GM19324 (cell line): ENCODE data around the gene PTX4.
A peak's percentile ranks its signal among the peaks of the same experiment; 100 is the strongest.

Source experiments
- ATAC-seq: cut with Tn5 transposase; IDR thresholded peaks from one replicate; pipeline ENCODE4 v1.9.1; 2021; ENCODE audit warnings: mild to moderate bottlenecking, moderate library complexity; ENCODE audit not compliant: unreplicated experiment, low FRiP score

The PTX4 gene

DNA sequence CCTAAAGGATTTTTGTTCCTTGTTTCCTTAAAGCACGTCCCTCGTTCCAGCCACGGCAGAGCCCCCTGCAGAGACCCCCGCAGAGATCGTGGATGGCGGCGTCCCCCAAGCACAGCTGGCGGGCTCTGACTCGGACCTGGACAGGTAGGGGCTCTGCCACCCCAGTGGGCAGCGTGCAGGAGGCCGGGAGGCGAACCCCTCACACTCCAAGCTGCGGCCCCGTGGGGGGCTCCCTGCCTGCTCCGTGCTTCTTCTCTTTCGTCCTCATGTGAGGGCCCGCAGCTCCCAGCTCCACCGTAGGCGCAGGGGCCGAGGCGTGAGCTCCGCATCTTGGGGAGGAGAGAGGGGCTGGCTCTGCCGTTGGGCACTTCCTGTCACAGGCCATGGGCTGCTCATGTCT lies 12.9 kb upstream of the PTX4 start:
- ATAC-seq: no peak

DNA sequence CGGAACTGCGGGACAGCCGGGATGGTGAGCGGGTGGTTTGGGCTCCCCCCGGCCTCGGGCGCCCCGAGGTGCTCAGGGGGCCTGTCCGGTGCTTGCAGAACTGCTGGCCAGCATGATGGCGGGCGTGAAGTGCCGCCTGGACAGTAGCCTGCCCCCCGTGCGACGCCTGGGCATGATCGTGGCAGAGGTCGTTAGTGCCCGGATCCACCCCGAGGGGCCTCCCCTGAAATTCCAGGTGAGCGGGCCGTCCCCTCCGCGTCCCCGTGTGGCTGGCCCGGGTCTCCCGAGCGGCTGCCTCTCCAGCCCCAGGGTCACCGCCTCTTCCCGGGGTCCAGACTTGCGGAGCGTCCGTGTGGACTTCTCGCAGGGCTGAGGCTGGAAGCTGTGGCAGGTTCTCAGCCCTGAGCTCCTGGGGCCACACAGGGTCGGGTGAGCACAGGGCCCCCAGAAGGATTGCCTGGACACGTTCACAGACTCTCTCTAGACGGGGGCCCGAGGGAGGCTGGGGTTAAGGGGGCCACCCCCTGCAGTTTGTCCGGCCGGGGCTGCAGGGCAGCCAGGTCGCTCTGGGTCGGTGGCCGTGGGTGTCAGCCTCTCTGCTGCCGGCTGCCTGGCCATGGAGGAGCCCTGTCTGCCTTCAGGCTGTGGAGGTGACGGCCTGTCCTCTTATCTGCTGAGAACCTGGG lies 11.9 kb upstream of the PTX4 start:
- ATAC-seq: no peak

DNA sequence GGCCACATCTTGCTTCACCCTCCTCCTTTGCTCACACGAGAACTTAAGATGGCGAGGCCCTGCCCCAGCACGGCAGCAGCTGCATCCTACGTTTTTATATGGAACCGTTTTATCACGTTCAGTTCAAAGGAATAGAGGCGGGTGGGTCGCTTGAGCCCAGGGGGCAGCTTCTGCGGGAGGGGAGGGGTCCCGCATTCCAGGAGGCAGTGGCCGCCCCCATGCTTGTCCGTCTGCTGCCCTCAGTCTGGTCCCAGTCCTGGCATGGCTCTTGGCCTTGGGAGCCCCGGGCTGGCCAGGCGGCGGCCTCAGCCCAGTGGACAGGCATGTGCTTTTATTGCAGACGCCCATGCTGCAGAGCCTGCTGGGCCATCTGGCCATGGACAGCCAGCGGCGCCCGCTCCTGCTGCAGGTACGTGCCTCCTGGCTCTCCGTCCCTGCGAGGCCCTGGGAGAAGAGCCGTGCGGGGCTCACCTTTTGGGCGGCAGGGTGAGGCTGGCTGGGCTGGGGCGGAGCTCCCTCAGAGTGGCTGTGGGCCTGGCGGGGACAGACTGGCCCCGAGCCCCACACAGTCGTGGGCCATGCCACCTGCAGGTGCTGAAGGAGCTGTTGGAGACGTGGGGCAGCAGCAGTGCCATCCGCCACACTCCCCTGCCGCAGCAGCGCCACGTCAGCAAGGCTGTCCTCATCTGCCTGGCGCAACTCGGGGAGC lies 11.2 kb upstream of the PTX4 start:
- no peak for ATAC-seq

DNA sequence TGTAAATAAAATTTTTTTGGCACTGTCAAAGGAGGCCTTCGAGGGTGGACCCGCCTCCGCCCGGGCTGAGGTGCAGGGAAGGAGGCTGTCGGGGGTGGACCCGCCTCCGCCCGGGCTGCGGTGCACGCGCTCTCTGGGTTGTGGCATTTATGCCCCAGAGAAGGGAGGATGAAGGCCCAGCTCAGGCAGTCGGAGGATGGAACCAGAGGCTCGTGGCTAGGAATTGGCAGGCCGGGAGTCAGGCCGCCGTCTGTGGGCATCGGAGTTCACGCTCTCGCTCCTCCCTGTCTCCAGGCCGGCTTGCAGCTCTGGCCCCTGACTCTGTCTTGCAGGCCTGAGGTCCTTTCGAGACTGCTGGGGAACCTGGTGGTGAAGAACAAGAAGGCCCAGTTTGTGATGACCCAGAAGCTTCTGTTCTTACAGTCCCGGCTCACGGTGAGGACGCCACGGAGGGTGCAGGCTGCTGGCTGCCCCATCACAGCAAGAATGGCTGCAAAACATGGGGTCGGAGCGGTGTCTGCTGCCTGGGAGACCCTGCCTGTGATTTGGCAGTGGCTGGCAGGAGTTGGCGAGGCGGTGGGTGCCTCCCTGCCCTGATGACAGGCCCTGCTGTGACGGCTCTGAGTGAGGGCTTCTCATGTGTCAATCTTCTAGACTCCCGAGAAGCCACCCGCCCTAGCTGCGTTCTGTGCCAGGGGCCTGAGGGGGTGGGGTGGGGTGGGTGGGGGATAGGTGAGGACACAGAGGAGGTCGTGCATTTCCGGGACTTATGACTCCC lies 10.3 kb upstream of the PTX4 start:
- ATAC-seq: no peak

DNA sequence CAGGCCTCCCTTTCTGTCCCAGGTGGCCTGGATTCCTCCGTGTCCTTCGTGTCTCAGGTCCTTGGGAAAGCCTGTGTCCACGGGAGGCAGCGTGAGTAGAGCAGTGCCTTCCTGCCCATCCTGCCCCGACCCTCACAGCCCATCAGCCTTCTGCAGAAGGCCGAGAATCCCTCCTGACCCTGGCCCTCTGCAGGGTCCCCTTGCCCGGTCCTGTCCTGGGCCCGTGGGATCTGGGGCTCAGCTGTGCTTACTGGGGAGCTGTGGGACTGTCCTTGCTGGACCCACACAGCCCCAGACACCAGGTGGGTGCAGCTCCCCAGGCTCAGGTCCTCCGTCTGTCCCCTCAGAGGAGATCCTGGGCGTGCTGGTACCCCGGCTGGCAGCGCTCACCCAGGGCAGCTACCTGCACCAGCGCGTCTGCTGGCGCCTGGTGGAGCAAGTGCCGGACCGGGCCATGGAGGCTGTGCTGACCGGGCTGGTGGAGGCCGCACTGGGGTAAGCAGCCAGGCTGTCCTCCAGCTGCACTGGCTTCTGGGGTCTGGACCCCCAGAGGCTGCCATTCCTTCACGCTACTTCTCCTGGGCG lies 8.4 kb upstream of the PTX4 start:
- no peak for ATAC-seq

DNA sequence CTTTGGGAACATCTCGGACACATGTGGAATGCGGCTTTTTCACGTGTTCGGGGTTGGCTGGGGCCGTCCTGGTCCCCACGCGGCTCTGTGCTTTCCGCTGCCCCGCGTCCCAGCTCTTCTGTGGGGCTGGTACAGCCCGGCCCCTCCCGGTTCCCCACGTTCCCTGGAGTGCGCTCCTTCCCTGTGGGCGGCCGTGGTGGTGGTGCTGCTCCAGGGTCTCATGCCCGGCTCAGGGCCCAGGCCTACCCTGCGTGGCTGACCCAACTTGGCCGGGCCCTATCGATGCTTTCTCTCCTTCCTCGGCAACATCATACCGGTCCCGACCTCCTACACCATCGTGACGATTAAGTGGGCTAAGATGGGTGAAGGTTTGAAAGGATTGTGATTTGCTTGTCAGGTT lies 7.7 kb upstream of the PTX4 start:
- no peak for ATAC-seq

DNA sequence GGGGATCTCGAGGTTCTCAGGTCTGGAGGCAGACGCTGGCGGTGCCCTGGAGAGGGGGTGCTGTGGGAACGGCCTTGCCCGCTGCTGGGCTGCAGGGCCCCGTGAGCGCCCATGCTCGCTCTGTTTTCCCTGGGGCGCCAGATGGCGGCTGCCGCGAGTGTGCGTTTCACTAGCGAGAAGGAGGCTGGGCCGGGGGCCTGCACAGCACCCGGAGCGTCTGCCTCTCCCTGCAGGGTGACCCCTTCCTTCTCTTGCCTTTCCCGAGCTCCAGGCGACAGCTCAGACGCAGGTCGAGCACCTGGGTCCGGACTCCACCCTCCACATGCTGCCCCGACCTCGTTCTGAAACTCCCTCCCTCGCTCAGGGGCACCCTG lies 7.1 kb upstream of the PTX4 start:
- ATAC-seq: no peak

DNA sequence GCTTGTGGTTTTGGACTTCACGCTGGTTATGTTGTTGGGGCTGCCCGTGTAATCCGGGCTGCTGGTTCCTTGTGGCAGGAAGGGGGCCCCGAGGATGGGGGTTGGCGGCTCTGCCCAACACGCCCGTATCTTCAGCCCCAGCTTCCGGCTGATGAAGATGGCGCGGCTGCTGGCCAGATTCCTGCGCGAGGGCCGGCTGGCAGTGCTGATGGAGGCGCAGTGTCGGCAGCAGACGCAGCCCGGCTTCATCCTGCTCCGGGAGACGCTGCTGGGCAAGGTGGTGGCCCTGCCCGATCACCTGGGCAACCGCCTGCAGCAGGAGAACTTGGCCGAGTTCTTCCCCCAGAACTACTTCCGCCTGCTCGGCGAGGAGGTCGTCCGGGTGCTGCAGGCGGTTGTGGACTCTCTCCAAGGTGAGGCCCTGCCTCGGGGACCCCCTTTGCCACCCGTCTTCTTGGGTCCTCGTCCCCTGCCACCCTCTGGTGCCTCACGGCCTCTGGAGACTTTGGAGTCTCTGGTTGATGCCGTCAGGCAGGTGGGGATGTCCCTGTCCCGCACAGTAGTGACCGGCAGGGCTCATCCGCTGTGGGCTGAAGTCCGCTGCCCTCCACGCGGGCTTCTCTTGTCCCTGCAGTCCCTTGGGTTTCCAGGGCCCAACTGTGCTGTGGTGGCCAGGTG lies 6.6 kb upstream of the PTX4 start:
- no peak for ATAC-seq

DNA sequence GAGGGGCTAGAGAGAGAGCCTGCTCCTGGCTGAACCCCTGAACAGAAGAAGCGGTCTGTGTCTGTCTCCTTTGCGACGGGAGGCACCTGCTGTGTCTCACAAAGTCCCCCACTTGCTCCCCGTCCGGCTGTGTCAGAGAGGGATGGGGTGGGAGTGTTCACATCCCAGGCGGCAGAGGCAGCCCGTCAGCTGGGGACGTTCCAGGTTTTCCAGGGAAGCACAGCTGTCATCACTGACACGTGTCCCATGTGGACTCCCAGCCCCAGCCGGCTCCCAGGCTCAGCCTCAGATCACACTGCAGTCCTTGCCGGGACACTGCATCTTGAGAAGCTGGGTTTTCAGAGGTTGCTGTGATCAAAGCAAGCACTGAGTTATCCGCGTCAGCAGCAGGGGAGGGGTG lies 6.0 kb upstream of the PTX4 start:
- ATAC-seq: no peak

DNA sequence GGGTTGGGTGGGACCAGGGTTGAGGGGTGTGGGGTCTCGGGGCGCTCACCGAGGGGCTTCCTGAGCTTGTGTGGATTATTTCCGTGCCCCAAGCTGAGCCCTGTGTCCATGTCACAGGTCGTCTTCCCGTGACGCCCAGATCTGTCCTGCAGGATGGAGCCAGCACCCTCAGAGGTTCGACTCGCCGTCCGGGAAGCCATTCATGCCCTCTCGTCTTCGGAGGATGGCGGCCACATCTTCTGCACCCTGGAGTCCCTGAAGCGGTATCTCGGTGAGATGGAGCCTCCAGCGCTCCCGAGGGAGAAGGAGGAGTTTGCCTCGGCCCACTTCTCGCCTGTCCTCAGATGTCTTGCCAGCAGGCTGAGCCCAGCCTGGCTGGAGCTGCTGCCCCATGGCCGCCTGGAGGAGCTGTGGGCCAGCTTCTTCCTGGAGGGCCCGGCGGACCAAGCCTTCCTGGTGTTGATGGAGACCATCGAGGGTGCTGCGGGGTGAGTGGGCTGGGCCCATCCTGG lies 5.4 kb upstream of the PTX4 start:
- no peak for ATAC-seq

DNA sequence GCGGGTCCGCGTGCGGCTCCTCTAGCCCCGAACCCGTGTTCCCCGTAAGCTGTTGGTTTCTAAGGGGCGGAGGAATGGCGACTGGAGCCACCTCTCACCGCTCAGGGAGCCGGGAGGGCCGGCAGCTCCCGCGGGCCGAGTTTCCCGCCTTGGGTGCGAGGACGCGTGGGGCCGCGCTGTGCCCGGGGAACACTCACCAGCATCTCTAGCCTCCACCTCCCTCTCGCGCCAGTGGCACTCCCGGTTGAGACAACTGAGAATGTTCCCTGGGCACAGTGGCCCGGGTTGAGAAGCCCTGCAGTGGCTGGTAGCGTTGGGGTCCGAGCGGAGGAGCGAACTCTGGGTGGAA lies 5.0 kb upstream of the PTX4 start:
- ATAC-seq: no peak

DNA sequence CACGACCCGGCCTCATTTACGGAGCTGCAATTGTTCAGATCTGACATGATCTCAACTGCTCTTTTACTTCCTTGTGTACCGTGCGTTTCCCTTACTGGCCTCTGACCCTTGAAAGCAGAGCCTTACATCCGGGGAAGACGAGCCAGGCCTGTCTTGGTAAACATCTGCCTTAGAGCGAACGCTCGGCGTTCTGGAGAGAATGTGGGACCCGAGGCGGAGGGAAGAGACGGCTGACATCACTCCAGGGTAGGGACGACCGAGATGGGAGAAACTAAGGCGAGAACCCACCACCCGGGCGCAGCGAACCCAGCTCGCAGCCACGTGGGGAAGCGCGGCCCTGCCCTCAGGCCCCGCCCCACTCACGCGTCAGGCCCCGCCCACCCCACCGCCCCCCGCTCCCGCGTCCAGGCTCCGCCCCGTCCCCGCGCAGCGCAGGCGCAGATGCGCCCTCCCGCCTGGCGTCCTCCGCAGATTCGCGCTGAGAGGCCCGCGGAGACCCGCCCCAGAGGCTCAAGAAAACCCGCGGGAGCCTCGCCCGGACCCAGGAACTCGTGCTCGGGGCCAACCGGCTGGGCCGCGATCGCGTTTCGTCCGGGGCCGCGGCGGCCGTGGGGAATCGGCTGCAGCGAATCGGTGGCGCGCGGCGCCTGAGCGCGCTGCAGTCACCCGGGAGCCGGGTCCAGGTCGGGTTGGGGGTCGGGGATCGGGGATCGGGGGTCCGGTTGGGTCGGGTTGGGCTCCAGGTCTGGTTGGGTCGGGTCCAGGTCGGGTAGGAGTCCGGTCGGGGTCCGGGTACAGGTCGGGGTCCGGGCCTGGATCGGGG lies 4.4 kb upstream of the PTX4 start, which contains the start of gene TELO2:
TSS of gene TELO2 (plus strand) at position 438 of the 823 bp plus-strand sequence. CDS start 922 bp downstream, outside the sequence.
- ATAC-seq: peak; percentile 64

DNA sequence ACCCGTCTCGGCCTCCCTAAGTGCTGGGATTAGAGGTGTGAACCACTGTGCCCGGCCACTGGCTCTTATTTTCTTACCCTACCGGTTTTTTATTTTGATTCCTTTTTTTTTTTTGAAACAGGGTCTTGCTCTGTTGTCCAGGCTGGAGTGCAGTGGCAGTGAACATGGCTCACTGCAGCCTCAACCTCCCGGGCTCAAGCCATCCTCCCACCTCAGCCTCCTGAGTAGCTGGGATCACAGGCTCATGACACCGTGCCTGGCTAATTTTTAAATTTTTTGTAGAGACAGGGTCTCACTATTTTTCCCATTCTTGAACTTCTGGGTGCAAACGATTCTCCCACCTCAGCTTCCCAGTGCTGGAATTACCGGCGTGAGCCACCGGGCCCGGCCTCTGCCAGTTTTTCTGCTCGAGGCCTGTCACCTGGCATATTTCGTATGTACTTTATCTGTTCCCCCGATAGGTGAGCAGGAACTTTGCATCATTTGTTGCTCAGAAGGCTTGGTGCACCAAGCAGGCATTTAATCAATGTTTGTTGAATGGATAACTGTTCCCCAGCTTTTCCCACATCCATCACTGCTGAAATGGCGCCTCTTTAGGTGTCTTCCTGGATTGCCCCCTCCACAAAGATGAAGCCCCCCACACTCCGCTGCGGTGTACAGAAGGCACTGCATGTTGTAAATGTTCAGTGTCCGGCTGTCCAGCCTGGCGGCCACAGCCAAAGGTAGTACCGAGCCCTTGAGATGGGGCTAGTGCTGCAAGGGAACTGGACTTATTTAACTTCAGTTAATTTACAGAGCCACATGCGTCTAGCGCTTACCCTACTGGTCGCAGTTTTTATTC lies 3.6 kb upstream of the PTX4 start:
- no peak for ATAC-seq

DNA sequence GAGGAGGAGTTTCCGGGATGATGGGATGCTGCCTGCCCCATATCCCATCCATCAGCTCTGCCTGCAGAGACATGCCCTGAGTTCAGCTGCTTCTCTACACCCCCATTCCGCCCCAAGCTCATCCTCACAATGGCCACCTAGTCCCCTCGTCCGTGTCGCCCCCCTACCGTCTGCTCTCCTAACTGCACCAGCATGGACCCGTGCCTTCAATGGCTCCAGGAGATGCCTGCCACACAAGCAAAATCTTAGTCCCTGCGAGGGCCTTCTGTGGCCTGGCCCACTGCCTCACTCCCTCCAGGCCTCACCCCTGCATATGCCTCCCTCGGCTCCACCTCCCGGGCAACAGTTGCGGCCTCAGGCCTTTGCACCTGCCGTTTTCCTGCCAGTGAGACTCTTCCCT lies 2.6 kb upstream of the PTX4 start:
- no peak for ATAC-seq

DNA sequence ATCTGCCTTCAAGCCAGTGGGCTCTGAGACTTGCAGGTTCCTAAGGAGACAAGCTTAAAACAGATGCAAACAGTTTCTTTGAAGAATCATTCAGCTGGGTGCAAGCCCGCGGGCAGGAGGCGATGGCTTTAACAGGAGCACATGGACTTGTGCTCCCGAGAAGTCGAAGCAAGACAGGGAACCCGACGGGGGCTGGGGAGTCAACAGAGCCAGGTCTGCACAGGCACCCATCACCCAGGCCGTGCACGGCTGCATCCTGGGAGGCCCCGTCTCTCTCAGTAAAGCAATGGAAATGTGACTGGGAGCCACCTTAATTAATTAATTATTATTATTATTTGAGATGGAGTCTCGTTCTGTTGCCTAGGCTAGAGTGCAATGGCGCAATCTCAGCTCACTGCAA lies 333 bp upstream of the PTX4 start:
- ATAC-seq: no peak

DNA sequence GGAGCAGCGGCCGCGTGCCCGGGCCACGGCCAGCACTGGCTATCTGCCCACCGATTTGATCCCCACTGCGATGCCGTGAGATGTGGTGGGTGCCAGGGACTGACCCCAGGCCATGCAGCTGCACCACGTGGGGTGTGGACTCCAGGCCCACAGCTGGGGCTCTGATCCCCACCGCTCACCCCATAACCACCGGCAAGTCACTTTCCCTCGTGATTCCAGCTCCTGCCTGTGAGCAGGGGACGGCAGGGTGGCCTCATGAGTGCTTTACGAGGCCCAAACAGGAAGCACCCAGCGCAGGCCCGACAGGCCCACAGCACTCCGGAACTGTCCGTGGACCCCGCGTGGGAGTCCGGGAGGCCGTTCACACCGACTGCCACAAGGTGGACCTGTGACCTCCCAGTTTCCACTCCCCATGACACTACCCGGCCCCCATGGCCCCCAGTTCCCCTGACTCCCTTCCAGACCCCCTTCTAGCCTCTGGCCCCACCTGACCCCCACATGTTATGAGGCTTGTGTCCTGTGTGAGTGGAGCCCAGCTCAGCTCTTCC lies 616 bp downstream of the PTX4 start:
- no peak for ATAC-seq

DNA sequence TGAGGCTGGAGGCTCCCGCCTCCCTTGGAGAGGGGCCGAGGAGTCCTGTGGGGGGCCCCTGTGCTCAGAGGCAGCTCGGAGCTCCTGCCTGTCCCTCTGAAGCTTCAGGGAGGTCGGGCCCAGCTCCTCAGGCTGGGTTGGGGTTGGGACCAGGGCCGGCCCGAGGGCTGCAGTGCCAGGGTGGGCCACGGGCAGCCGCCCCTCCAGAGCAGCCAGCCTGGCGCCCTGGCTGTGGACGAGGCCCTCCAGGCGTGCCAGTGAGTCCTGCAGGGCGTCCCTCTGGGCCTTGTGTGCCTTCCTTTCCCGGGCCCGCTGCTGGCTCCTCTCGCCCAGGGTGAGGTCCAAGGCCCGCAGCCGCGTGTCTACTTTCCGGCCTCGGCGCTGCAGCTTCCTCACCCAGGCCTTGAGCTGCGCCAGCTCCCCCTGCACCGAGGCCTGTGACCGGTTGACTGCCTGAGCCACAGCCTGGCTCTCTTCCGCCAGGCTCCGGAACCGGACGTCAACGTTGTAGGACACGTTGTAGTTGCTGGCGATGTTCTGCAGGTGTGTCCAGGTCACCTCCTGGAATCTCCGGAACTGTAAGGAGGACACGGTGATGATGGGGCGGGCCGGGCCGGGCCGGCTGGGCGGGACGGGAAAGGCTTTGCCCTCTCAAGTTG lies 1.2 kb downstream of the PTX4 start:
- no peak for ATAC-seq
